ENCODE measurements around the gene TAS1R3.

DNA sequence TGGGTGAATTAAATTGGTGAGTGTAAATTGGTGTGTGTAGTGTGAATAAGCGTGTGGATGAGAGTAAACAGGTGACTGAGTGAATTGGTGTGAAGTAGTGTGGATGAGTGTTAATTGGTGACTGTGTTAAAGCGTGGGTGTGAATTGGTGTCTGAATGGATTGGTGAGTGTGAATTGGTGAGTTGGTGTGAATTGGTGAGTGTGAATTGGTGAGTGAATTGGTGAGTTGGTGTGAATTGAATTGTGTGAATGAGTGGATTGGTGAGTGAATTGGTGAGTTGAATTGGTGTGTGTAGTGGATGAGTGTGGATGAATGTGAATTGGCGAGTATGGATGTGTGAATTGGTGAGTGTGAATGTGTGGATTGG, 35.6 kb downstream of the TAS1R3 start:
- no peak for TF ChIP-seq REST (IDR thresholded peaks at IDR 0.05; ENCODE audit: insufficient read depth in 1 of 2, low read depth in 2 of 2, low read length in 1 of 2)
- TF ChIP-seq, protein P1, sequence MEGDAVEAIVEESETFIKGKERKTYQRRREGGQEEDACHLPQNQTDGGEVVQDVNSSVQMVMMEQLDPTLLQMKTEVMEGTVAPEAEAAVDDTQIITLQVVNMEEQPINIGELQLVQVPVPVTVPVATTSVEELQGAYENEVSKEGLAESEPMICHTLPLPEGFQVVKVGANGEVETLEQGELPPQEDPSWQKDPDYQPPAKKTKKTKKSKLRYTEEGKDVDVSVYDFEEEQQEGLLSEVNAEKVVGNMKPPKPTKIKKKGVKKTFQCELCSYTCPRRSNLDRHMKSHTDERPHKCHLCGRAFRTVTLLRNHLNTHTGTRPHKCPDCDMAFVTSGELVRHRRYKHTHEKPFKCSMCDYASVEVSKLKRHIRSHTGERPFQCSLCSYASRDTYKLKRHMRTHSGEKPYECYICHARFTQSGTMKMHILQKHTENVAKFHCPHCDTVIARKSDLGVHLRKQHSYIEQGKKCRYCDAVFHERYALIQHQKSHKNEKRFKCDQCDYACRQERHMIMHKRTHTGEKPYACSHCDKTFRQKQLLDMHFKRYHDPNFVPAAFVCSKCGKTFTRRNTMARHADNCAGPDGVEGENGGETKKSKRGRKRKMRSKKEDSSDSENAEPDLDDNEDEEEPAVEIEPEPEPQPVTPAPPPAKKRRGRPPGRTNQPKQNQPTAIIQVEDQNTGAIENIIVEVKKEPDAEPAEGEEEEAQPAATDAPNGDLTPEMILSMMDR (IDR thresholded peaks at IDR 0.05) = no peak
- TF ChIP-seq SIN3A (IDR thresholded peaks at IDR 0.05; ENCODE audit: borderline replicate concordance, insufficient read depth, low read depth, low read length) = no peak
- TF ChIP-seq POLR2AphosphoS5 (IDR thresholded peaks at IDR 0.05; ENCODE audit: low read depth, low read length) = no peak
